HepG2 (cell line): ENCODE results near the gene STMN1. TPM values are rescaled to one million over a fixed set of nuclear protein-coding genes. Genes with fewer than 3 reads are reported as not detected.

Experiments used
- AGO2 ChIP-seq: fragments of 200-400 bp; formaldehyde crosslinking; optimal IDR thresholded peaks from 2 replicates; pipeline ENCODE3; 2017; ENCODE audit warnings: mild to moderate bottlenecking, low read depth, low read length, moderate library complexity
- ARNTL ChIP-seq: sonication (generic); formaldehyde crosslinking; IDR thresholded peaks from 2 replicates; pipeline ENCODE4 v1.4.0; 2020; ENCODE audit warnings: mild to moderate bottlenecking, missing genetic modification reagents
- CEBPG ChIP-seq: IDR thresholded peaks from 2 replicates; pipeline ENCODE4 v1.6.1; 2016
- DNMT3B ChIP-seq: conservative IDR thresholded peaks from 2 replicates; pipeline ENCODE4 v1.6.1; 2016; ENCODE audit warnings: missing biosample characterization, control low read depth
- HMG20A ChIP-seq: IDR thresholded peaks from 2 replicates; pipeline ENCODE4 v1.6.1; 2016; ENCODE audit warnings: borderline replicate concordance
- HMG20B ChIP-seq: conservative IDR thresholded peaks from 2 replicates; pipeline ENCODE4 v1.6.1; 2016; ENCODE audit warnings: missing genetic modification reagents, missing compliant biosample characterization
- MAFK ChIP-seq, 2 experiments: IDR thresholded peaks in 1 of 2; conservative IDR thresholded peaks in 1 of 2; 2 replicates each; pipeline ENCODE4 v1.6.1; 2011; ENCODE audit warnings: improper control_type of control experiment in 2 of 2, low read length in 2 of 2
- MTA1 ChIP-seq: sonication (generic); formaldehyde crosslinking; IDR thresholded peaks from 2 replicates; pipeline ENCODE4 v1.4.0; 2020; ENCODE audit warnings: missing genetic modification reagents, mild to moderate bottlenecking, borderline replicate concordance
- NCOA5 ChIP-seq: sonication (generic); formaldehyde crosslinking; IDR thresholded peaks from 2 replicates; pipeline ENCODE4 v1.4.0; 2020; ENCODE audit warnings: missing genetic modification reagents
- SRF ChIP-seq: IDR thresholded peaks from 2 replicates; pipeline ENCODE4 v1.6.1; 2011; ENCODE audit warnings: mild to moderate bottlenecking, low read depth, low read length, moderate library complexity
- YY1 ChIP-seq: IDR thresholded peaks from 2 replicates; pipeline ENCODE4 v1.6.1; 2011; ENCODE audit warnings: low read length, low read depth, moderate library complexity, mild to moderate bottlenecking; ENCODE audit not compliant: insufficient read depth, insufficient replicate concordance
- ZKSCAN8 ChIP-seq: IDR thresholded peaks from 2 replicates; pipeline ENCODE4 v1.6.1; 2016; ENCODE audit warnings: borderline replicate concordance, missing genetic modification reagents, missing compliant biosample characterization
- ZNF224 ChIP-seq: sonication (generic); formaldehyde crosslinking; IDR thresholded peaks from 2 replicates; pipeline ENCODE4 v1.5.0; 2020; ENCODE audit warnings: mild to moderate bottlenecking, missing genetic modification reagents
- ZNF543 ChIP-seq: sonication (generic); formaldehyde crosslinking; IDR thresholded peaks from 2 replicates; pipeline ENCODE4 v1.4.0; 2020; ENCODE audit warnings: mild to moderate bottlenecking, missing genetic modification reagents
- ZNF564 ChIP-seq: sonication (generic); formaldehyde crosslinking; IDR thresholded peaks from 2 replicates; pipeline ENCODE4 v1.8.1; 2023; ENCODE audit warnings: mild to moderate bottlenecking, missing genetic modification reagents
- ZNF749 ChIP-seq: sonication (generic); formaldehyde crosslinking; IDR thresholded peaks from 2 replicates; pipeline ENCODE4 v1.8.0; 2022; ENCODE audit warnings: mild to moderate bottlenecking, missing genetic modification reagents, moderate library complexity, borderline replicate concordance
- polyA plus RNA-seq, 8 experiments: library from polyadenylated mRNA; depleted of rRNA in 3 of 8; stranded (reverse) in 7 of 8; unstranded in 1 of 8; fragments of >200 nt; fragmentation: Illumina TruSeq in 4 of 8; extraction: Trizol in 4 of 8; gene quantifications; 2 replicates each; pipeline versions ENCODE4 v1.2.1 to v1.2.3, GENCODE V29; 2011 to 2016; ENCODE audit warnings: low read depth in 4 of 8, missing spikeins in 1 of 8, mixed read lengths in 1 of 8; ENCODE audit not compliant: insufficient read depth in 1 of 8
- total RNA-seq, 5 experiments: library from RNA; depleted of rRNA; stranded (reverse); fragments of >200 nt; fragmentation: Illumina TruSeq; extraction: Trizol; gene quantifications; 2 replicates each; pipeline ENCODE4 v1.2.3, GENCODE V29; 2016; ENCODE audit warnings: low read depth in 1 of 5
- TF ChIP-seq, protein P1 (sequence below): sonication (generic); formaldehyde crosslinking; IDR thresholded peaks from 2 replicates; pipeline ENCODE4 v1.8.0; 2022; ENCODE audit warnings: low read depth, missing genetic modification reagents
- TF ChIP-seq, protein P2 (sequence below): sonication (generic); formaldehyde crosslinking; IDR thresholded peaks from 2 replicates; pipeline ENCODE4 v1.9.0; 2021; ENCODE audit warnings: missing genetic modification reagents, borderline replicate concordance
- TF ChIP-seq, protein P3 (sequence below): sonication (generic); formaldehyde crosslinking; IDR thresholded peaks from 2 replicates; pipeline ENCODE4 v1.4.0; 2020; ENCODE audit warnings: mild to moderate bottlenecking, missing genetic modification reagents
- TF ChIP-seq, protein P4 (sequence below): sonication (generic); formaldehyde crosslinking; IDR thresholded peaks from 2 replicates; pipeline ENCODE4 v1.8.0; 2022; ENCODE audit warnings: mild to moderate bottlenecking, missing genetic modification reagents; ENCODE audit not compliant: insufficient replicate concordance
- TF ChIP-seq, protein P5 (sequence below): IDR thresholded peaks from 2 replicates; pipeline ENCODE4 v1.6.1; 2018; ENCODE audit warnings: missing genetic modification reagents

STMN1 gene
- total and polyA plus RNA-seq, 2 of the 13 experiments (the other 11 are each of a cell fraction or from before 2014, with no cell fraction given), result 45.9 to 409 TPM

DNA sequence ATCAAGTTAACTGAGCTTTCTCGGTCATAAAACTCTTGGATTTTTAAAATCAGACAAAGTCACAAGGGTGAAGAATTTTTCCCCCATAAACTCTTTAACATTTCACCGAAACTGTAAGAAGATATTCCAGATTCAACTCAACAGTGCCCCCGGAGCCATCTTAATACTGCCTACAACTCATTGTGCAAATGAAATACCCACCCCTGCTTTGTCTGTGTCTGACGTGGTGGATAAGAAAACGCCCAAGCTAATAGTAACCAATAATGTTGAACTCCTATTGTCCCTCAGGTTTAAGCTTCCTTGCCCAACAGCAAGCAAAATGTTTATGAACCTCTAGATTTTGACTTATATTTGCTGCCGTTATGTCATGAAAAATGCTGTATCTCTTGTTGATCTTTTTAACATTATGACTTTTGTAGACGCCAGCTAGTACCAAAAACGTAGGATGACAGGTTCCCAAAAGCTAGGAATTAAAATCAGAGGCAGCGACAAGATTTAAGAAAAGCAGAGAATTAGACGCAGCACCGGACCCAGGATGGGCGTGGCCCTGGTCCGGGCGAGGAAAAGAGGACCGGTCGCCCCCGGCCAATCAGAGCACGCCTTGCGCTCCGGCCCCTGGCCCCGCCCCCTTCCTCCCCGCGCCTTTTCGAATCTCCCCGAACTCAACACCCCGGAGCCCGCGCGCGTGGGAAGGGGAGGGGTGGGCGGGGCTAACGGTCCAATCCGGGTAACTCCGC lies 1.1 kb downstream of the STMN1 start (continued):
- TF ChIP-seq ZNF543 (CRISPR knock-in tag), result no peak
- TF ChIP-seq NCOA5 (CRISPR knock-in tag), result no peak
- TF ChIP-seq HMG20A (CRISPR knock-in tag), result no peak
- no peak for TF ChIP-seq ZNF224 (CRISPR knock-in tag)
- TF ChIP-seq, protein P1, sequence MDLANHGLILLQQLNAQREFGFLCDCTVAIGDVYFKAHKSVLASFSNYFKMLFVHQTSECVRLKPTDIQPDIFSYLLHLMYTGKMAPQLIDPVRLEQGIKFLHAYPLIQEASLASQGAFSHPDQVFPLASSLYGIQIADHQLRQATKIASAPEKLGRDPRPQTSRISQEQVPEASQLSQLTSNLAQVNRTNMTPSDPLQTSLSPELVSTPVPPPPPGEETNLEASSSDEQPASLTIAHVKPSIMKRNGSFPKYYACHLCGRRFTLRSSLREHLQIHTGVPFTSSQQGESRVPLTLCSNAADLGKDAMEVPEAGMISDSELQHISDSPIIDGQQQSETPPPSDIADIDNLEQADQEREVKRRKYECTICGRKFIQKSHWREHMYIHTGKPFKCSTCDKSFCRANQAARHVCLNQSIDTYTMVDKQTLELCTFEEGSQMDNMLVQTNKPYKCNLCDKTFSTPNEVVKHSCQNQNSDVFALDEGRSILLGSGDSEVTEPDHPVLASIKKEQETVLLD, result 0 out of 2 replicates have a peak, but pooled peaks have one; percentile 33
- no peak for TF ChIP-seq MTA1 (CRISPR knock-in tag)
- peak; percentile 43 for TF ChIP-seq YY1
- no peak for TF ChIP-seq ZKSCAN8
- peak; percentile 53; the same call in 1 of the 2 replicates for TF ChIP-seq ZNF564 (CRISPR knock-in tag)
- TF ChIP-seq CEBPG, result 0 out of 2 replicates have a peak, but pooled peaks have one; percentile 4
- TF ChIP-seq, protein P2, sequence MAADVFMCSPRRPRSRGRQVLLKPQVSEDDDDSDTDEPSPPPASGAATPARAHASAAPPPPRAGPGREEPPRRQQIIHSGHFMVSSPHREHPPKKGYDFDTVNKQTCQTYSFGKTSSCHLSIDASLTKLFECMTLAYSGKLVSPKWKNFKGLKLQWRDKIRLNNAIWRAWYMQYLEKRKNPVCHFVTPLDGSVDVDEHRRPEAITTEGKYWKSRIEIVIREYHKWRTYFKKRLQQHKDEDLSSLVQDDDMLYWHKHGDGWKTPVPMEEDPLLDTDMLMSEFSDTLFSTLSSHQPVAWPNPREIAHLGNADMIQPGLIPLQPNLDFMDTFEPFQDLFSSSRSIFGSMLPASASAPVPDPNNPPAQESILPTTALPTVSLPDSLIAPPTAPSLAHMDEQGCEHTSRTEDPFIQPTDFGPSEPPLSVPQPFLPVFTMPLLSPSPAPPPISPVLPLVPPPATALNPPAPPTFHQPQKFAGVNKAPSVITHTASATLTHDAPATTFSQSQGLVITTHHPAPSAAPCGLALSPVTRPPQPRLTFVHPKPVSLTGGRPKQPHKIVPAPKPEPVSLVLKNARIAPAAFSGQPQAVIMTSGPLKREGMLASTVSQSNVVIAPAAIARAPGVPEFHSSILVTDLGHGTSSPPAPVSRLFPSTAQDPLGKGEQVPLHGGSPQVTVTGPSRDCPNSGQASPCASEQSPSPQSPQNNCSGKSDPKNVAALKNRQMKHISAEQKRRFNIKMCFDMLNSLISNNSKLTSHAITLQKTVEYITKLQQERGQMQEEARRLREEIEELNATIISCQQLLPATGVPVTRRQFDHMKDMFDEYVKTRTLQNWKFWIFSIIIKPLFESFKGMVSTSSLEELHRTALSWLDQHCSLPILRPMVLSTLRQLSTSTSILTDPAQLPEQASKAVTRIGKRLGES (CRISPR knock-in tag), result no peak
- no peak for TF ChIP-seq SRF
- TF ChIP-seq, protein P3, sequence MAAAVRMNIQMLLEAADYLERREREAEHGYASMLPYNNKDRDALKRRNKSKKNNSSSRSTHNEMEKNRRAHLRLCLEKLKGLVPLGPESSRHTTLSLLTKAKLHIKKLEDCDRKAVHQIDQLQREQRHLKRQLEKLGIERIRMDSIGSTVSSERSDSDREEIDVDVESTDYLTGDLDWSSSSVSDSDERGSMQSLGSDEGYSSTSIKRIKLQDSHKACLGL, result no peak
- TF ChIP-seq MAFK (conservative IDR thresholded peaks at IDR 0.05 in 1 of 2, IDR thresholded peaks at IDR 0.05 in 1 of 2; ENCODE audit: low read length in 2 of 2), result no peak
- no peak for TF ChIP-seq AGO2
- TF ChIP-seq, protein P4, sequence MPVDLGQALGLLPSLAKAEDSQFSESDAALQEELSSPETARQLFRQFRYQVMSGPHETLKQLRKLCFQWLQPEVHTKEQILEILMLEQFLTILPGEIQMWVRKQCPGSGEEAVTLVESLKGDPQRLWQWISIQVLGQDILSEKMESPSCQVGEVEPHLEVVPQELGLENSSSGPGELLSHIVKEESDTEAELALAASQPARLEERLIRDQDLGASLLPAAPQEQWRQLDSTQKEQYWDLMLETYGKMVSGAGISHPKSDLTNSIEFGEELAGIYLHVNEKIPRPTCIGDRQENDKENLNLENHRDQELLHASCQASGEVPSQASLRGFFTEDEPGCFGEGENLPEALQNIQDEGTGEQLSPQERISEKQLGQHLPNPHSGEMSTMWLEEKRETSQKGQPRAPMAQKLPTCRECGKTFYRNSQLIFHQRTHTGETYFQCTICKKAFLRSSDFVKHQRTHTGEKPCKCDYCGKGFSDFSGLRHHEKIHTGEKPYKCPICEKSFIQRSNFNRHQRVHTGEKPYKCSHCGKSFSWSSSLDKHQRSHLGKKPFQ (CRISPR knock-in tag), result no peak
- no peak for TF ChIP-seq DNMT3B (CRISPR knock-in tag)
- no peak for TF ChIP-seq ZNF749
- TF ChIP-seq ARNTL, result 0 out of 2 replicates have a peak, but pooled peaks have one; percentile 19
- TF ChIP-seq, protein P5, sequence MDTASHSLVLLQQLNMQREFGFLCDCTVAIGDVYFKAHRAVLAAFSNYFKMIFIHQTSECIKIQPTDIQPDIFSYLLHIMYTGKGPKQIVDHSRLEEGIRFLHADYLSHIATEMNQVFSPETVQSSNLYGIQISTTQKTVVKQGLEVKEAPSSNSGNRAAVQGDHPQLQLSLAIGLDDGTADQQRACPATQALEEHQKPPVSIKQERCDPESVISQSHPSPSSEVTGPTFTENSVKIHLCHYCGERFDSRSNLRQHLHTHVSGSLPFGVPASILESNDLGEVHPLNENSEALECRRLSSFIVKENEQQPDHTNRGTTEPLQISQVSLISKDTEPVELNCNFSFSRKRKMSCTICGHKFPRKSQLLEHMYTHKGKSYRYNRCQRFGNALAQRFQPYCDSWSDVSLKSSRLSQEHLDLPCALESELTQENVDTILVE (CRISPR knock-in tag), result no peak
- no peak for TF ChIP-seq HMG20B (CRISPR knock-in tag)
